H7 (cell line): Measurements from ENCODE around the gene CEBPB. TPM values are rescaled to one million over a fixed set of nuclear protein-coding genes. Genes with fewer than 3 reads are reported as not detected.

Experiments
- DNase-seq: peaks from one replicate; pipeline ENCODE4 v3.0.0; 2012
- H3K27me3 ChIP-seq: 2 replicates; pipeline ENCODE4 v1.6.0; 2011; ENCODE audit warnings: mild to moderate bottlenecking, low read length; ENCODE audit not compliant: control insufficient read depth, insufficient read depth
- H3K36me3 ChIP-seq: replicated peaks from 2 replicates; pipeline ENCODE4 v1.5.1; 2011; ENCODE audit warnings: low read length; ENCODE audit not compliant: control insufficient read depth, insufficient read depth
- H3K4me3 ChIP-seq: 2 replicates; pipeline ENCODE4 v1.5.1; 2011; ENCODE audit warnings: low read depth, mild to moderate bottlenecking, control low read depth, low read length, moderate library complexity; ENCODE audit not compliant: insufficient read depth
- total RNA-seq: library from RNA; depleted of rRNA; stranded (reverse); fragments of >200 nt; shearing (Covaris generic); gene quantifications from 2 replicates; pipeline ENCODE4 v1.2.3, GENCODE V29; 2014; rRNA removed

Gene CEBPB
- total RNA-seq = 23.5 and 23.6 TPM in 2 replicates

- H3K36me3 ChIP-seq = no peaks in the 10 kb centered on the region; the same call in 1 of the 2 replicates
- H3K27me3 ChIP-seq = no peaks in the 10 kb centered on the region
- H3K4me3 ChIP-seq = peak within 1 kb of the TSS; percentile 96
- peak; percentile 100 for DNase-seq
These were observed at the start of gene CEBPB for GRCh38 chr20:50190251-50191064. CEBPB (plus strand) TSS chr20:50190830; CDS start chr20:50191034, 204 bp downstream.

DNA sequence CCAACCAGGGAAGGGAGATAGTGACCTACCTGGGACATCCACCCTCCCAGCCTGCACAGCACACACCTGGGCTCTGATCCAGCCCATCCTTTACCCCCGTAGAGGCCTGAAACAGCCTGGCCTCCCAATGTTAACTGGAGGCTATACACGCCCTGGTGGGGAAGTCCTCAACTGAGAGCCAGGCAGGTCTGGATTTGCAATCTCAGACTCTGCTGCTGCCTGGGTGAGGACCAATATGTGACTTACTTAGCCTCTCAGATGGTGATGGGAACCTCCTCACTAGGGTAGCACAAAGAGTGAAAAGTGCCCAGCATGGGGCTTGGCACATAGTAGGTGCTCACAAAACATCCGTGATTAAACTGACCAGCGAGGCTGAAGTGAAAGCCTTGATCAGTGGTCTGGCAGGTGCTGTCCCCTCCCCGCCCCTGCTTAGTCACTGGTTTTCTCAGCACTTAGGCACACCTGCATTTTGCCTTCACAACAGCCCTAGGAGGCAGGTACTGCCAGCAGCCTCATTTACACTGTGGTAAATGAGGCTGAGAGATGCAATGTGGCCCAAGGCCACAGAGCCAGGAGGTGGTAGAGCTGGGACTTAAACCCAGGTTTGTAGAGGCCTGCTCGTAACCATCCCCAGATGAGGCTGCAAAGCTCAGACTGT lies 49.5 kb upstream of the CEBPB start:
- Histone ChIP-seq H3K4me3 (no peak overlapping the region), H3K27me3 (no peaks in the 10 kb centered on the region), H3K36me3 (peaks cover 14% of the 10 kb centered on the region)
- DNase-seq = peak; percentile 8

DNA sequence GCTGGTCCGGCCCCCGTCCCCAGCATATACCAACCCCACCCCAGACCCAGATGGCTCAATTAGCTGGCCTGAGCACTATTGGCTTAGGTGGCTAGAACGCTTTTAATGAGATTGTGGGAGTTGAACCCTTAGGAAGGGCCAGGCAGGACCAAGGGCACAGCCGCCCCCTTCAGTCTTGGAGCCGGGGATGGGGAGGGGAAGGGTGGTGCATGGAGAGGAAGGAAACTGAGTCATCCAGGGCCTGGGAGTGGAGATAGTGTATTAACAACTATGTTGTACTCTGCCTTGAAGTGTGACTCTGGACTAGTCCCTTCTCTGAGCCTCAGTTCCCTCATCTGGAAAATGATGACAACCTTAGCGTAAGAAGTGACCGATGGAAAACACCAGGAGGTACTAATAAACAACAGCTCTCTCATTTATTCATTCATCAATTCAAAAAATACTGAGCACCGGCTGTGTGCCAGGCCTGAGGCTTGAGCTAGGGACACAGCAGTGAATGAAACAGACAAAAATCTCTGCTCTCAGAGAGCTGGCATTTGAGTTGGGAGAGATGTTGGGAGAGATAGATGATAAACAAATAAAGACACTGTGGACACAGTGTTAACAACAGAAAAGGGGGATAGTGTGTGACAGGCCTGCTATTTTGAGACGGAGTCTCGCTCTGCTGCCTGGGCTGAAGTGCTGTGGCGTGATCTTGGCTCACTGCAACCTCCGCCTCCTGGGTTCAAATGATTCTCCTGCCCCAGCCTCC lies 48.6 kb upstream of the CEBPB start:
- Histone ChIP-seq H3K27me3 (no peaks in the 10 kb centered on the region), H3K36me3 (peaks cover 16% of the 10 kb centered on the region), H3K4me3 (no peak overlapping the region)
- no peak for DNase-seq

DNA sequence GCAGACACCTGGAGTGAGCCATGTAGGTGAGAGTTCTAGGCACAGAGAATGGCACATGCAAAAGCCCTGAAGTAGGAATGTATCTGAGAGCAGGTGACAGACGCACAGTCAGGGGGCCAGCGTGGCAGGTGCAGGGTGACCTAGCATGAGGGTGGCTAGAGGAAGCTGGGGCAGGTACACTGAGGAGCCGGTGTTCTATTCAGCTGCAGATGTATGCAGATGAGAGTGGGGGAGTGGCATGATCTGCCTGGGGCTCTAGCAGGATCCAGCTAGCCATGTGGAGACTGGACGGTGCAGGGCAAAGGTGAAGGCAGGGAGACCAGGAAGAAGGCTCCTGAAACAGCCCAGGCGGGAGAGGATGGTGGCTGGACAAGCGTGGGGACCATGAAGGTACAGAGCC lies 47.8 kb upstream of the CEBPB start:
- peak; percentile 88 for DNase-seq
- Histone ChIP-seq H3K36me3 (peaks cover 16% of the 10 kb centered on the region), H3K4me3 (no peak overlapping the region), H3K27me3 (no peaks in the 10 kb centered on the region)

DNA sequence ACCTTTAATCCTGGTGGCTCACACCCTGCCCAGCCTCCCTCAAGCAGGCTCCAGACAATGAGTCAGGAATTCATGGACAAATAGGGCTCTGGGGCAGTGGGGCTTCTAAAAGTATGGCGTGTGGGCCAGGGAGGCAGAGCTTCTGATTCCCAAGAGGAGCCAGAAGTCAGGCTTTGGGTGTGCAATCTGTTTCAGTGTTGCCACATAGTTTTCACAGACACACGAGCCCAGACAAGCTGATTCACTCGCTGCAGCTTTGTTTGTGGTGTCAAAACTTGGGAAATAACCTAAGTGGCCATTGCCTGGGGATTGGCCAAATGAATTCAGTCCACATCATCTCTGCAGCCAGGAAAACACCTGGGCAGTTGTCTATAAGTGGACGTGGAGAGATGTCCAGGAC lies 46.3 kb upstream of the CEBPB start:
- DNase-seq = no peak
- Histone ChIP-seq H3K36me3 (peaks cover 20% of the 10 kb centered on the region), H3K4me3 (no peak overlapping the region), H3K27me3 (no peaks in the 10 kb centered on the region)

DNA sequence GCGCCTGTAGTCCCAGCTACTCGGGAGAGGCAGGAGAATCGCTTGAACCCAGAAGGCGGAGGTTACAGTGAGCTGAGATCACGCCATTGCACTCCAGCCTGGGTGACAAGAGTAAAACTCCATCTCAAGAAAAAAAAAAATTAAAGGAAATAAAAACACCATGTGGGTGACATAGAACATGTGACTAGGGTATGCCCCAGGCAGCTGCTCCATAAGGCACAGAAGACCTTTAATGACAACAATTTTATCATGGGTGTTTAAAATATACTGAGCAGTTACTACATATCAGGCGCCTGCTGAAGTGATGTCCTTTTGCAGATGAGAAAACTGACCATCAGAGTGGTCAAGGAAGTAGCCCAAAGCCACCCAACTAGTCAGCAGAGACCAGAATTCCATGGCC lies 45.1 kb upstream of the CEBPB start:
- no peak overlapping the region for H3K4me3 ChIP-seq
- DNase-seq = no peak
- peaks cover 22% of the 10 kb centered on the region for H3K36me3 ChIP-seq
- H3K27me3 ChIP-seq = no peaks in the 10 kb centered on the region

DNA sequence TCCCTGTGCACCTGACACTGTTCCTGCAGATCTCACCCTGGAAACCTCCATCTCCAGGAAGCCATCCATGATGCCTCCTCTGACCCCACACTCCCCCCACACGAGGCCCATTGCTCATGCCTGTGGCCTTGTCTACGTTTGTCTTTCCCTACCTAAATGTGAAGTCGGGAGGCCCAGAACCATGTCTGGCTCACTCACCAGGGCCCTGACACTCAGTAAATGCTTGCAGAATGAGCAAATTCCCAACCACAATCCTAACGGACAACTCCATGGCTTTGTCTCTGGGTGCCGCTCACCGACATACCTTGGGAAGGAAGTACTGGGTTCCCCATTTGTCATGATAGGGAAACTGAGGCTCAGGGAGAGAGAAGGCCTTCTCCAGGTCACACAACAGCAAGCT lies 44.4 kb upstream of the CEBPB start:
- peaks cover 16% of the 10 kb centered on the region for H3K36me3 ChIP-seq
- H3K27me3 ChIP-seq = no peaks in the 10 kb centered on the region
- no peak overlapping the region for H3K4me3 ChIP-seq
- no peak for DNase-seq

DNA sequence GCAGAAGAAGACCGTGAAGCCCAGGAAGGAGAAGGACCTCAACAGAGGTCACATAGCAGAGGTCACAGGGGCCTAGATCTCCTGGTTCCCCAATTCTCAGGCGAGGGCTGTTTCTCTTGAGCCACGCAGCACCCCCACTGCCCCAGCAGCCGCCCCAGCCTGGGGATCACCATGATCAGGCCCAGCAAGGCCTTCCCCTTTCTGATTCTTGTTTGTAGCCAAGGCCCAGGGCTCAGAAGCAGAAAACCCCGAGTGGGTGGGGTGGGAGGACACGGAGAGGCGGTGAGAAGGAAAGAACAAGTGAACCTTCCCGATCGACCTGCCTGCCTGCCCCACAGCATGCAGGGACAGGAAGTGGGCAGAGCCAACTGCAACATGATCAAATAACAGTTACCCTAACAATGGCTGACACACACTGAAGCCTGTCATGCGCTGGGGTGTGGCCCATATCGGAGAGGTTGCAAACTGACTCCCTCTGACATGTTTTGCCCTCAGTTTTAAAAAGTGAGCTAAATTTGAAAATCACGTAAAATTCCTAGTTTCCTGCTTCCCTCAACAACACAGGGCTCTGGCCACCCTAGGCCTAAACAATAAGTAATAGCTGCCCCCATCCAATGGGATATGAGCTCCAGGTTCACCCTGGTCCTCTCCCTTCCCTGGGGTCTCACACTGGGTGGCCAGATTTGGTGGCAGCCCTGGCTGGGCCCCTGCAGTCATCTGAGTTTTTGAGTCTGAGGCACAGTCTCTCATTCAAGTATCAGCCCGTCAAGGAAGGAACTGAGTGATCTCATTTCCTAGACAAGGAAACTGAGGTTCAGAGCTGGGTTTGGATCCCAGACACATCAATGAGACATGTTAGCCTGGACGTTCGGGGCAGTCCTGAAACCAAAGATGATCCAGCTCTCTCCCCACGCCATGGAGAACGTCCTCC lies 43.6 kb upstream of the CEBPB start:
- H3K27me3 ChIP-seq = no peaks in the 10 kb centered on the region
- H3K4me3 ChIP-seq = no peak overlapping the region
- DNase-seq = peak; percentile 65
- H3K36me3 ChIP-seq = peaks cover 13% of the 10 kb centered on the region

- H3K27me3 ChIP-seq = peaks cover 3% of the 10 kb centered on the region
- no peak for DNase-seq
- H3K36me3 ChIP-seq = peaks cover 11% of the 10 kb centered on the region
- no peak overlapping the region for H3K4me3 ChIP-seq
These were observed 41.0 kb upstream of the CEBPB start for GRCh38 chr20:50149481-50150254.

- Histone ChIP-seq H3K36me3 (peaks cover 9% of the 10 kb centered on the region), H3K27me3 (peaks cover 3% of the 10 kb centered on the region), H3K4me3 (no peak overlapping the region)
- peak; percentile 58 for DNase-seq
These were observed 39.4 kb upstream of the CEBPB start for GRCh38 chr20:50151034-50151743.

DNA sequence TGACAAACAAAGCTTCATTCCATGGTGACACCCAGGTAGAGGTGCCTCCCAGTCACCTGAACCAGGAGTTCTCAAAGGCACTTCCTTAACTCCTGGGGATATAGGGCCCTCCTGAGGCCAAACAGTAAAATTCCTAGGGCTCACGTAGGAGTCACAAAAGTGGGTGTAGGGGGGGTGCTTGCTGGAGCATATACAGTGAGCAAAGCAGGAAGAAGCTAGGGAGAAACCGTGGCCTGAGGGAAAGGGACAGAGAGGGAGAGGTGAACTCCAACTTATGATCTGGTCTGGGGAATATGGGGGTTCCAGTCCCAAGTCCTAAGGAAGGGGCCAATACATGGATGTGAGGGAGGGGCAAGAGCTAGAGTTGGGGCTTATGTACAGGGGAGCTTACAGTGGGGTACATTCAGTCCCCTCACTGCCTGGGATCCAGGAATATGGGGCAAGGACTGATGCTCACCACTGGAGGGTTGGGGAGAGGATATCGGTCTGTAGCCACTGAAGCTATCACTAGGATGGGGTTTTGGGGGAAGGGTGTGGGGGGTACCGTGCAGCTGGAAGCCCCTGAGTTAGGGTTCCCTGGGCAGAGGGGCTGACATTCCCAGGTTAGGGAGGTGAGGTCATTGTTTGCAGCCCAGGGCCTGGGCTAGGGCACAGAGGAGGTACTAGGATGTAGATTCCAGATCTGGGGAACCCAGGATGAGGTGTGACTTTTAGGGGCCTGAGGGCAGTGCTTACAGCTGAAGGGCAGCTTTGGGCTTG lies 38.1 kb upstream of the CEBPB start:
- DNase-seq = peak; percentile 60
- Histone ChIP-seq H3K36me3 (peaks cover 8% of the 10 kb centered on the region), H3K4me3 (peak overlapping the region; percentile 93), H3K27me3 (peaks cover 3% of the 10 kb centered on the region)

DNA sequence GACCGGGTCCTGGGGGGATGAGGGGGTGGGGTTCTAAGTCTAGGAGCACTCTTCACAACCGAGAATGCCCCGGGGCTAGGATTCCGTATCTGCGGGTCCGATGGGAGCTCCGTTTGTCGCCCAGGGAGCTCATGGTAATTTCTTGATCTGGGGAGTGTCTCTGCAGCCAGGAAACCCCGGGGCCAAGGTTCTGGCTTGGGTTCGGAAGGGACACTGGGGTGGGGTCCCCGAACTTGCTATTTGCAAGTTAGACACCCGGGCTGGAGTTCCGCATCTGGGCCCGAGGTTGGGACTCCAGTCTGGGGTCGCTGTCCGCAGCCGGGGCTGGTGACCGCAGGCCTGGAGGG lies 37.5 kb upstream of the CEBPB start:
- H3K4me3 ChIP-seq = peak overlapping the region; percentile 93
- H3K27me3 ChIP-seq = peaks cover 3% of the 10 kb centered on the region
- H3K36me3 ChIP-seq = peaks cover 6% of the 10 kb centered on the region
- DNase-seq = no peak
